ENCODE measurements around the gene TMTC2.

TMTC2 gene

GRCh38 chr12:82857276-82857675 is 170.6 kb downstream of the TMTC2 start:
- FAIRE-seq, result no peak

GRCh38 chr12:82857911-82858533 is 171.3 kb downstream of the TMTC2 start:
- no peak for FAIRE-seq

GRCh38 chr12:82858534-82858917 is 171.8 kb downstream of the TMTC2 start:
- FAIRE-seq, result no peak

GRCh38 chr12:82862069-82862841 is 175.5 kb downstream of the TMTC2 start:
- FAIRE-seq, result no peak

- no peak for FAIRE-seq
Observed at GRCh38 chr12:82862876-82863649, 176.4 kb downstream of the TMTC2 start.

- FAIRE-seq, result no peak
Observed at GRCh38 chr12:82866227-82866775, 179.6 kb downstream of the TMTC2 start.

- FAIRE-seq, result no peak
Observed at GRCh38 chr12:82866946-82867345, 180.2 kb downstream of the TMTC2 start.

- no peak for FAIRE-seq
Observed at GRCh38 chr12:82867762-82868500, 181.2 kb downstream of the TMTC2 start.

- no peak for FAIRE-seq
Observed at GRCh38 chr12:82870771-82871377, 184.2 kb downstream of the TMTC2 start.

GRCh38 chr12:82872088-82872487 is 185.4 kb downstream of the TMTC2 start:
- FAIRE-seq, result no peak

GRCh38 chr12:82873309-82873708 is 186.6 kb downstream of the TMTC2 start:
- no peak for FAIRE-seq

- no peak for FAIRE-seq
Observed at GRCh38 chr12:82873951-82874350, 187.2 kb downstream of the TMTC2 start.

- no peak for FAIRE-seq
Observed at GRCh38 chr12:82874945-82875344, 188.2 kb downstream of the TMTC2 start.

GRCh38 chr12:82876075-82876474 is 189.4 kb downstream of the TMTC2 start:
- no peak for FAIRE-seq

GRCh38 chr12:82877963-82878362 is 191.3 kb downstream of the TMTC2 start:
- FAIRE-seq, result no peak

- no peak for FAIRE-seq
Observed at GRCh38 chr12:82880442-82880901, 193.8 kb downstream of the TMTC2 start.

- FAIRE-seq, result no peak
Observed at GRCh38 chr12:82883394-82884355, 197.0 kb downstream of the TMTC2 start.

GRCh38 chr12:82886671-82887340 is 200.1 kb downstream of the TMTC2 start:
- no peak for FAIRE-seq

GRCh38 chr12:82893896-82894295 is 207.2 kb downstream of the TMTC2 start:
- FAIRE-seq, result no peak

GRCh38 chr12:82896277-82896676 is 209.6 kb downstream of the TMTC2 start:
- no peak for FAIRE-seq
